Measurements from ENCODE around the gene NHSL1. TPM values are rescaled to one million over a fixed set of nuclear protein-coding genes. Genes with fewer than 3 reads are reported as not detected.

The NHSL1 gene
- total RNA-seq, 2 experiments from 2014 or later, result 2.7 to 10.6 TPM

DNA sequence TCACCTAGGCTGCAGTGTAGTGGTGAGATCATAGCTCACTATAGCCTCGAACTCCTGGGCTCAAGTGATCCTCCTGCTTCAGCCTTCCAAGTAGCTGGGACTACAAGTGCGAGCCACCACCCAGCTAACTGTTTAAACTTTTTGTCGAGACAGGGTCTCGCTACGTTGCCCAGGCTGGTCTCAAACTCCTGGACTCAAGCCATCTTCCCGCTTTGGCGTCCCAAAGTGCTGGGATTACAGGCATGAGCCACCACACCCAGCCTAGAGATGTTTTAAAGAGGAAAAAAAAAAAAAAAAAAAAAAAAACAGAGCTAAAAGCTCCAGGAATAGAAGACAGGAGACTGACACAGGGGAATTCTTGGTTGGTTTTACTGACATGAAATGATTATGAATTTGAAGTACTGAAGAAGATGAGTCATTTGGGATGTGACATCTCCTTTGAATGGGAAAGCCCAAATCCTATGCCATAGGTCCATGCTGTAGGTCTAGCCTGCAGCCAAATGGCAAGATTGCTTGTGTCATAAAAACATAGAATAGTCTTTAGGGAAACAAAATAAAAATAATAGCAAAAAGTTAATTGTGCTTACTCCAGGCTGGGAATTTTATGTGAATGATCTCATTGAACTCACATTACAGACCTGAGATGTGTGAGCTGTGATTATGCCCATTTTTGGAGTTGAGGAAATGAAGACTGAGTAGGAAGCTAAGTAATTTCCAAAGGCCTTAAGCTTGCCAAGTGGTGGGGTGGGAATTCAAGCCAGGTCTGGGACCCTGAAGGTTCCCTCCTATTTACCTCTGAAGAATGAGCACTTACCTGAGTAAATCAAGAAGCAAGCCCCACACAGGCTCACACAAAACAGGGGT, 24.3 kb upstream of the NHSL1 start:
- DNase-seq (ENCODE audit: low spot score), result no peak
- ChIA-PET CTCF (ENCODE audit: unreplicated experiment) (no interaction called here), POLR2A (interaction anchor here (0.6 to 0.7 kb wide), 2 partner anchors 44 to 46 kb away, joined by 3 read pairs; no protein-coding TSS in a partner anchor)
- no peaks in the 10 kb centered on the region for H3K9me3 ChIP-seq (ENCODE audit: low read length)
- H3K9me2 ChIP-seq (ENCODE audit: insufficient read depth, low read length), result no peaks in the 10 kb centered on the region
- no peaks in the 10 kb centered on the region for H3K79me2 ChIP-seq (ENCODE audit: insufficient read depth, low read depth, low read length)
- H3K4me3 ChIP-seq (ENCODE audit: low read depth, low read length, poor library complexity, severe bottlenecking), result no peak overlapping the region
- H3K27ac ChIP-seq (ENCODE audit: low read depth, low read length, poor library complexity, severe bottlenecking), result no peak overlapping the region
- H3K4me1 ChIP-seq (ENCODE audit: insufficient read depth, low read length, poor library complexity, severe bottlenecking), result peaks cover 5% of the 10 kb centered on the region
- TF ChIP-seq EZH2phosphoT487 (IDR thresholded peaks at IDR 0.05; ENCODE audit: borderline replicate concordance, low read depth, low read length), result no peak
- TF ChIP-seq, protein P1, sequence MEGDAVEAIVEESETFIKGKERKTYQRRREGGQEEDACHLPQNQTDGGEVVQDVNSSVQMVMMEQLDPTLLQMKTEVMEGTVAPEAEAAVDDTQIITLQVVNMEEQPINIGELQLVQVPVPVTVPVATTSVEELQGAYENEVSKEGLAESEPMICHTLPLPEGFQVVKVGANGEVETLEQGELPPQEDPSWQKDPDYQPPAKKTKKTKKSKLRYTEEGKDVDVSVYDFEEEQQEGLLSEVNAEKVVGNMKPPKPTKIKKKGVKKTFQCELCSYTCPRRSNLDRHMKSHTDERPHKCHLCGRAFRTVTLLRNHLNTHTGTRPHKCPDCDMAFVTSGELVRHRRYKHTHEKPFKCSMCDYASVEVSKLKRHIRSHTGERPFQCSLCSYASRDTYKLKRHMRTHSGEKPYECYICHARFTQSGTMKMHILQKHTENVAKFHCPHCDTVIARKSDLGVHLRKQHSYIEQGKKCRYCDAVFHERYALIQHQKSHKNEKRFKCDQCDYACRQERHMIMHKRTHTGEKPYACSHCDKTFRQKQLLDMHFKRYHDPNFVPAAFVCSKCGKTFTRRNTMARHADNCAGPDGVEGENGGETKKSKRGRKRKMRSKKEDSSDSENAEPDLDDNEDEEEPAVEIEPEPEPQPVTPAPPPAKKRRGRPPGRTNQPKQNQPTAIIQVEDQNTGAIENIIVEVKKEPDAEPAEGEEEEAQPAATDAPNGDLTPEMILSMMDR (conservative IDR thresholded peaks at IDR 0.05; ENCODE audit: low read length), result no peak
- no peaks in the 10 kb centered on the region for H3K36me3 ChIP-seq (ENCODE audit: insufficient read depth, low read length)
- H3K4me2 ChIP-seq (ENCODE audit: low read length), result no peak overlapping the region
- H2AFZ ChIP-seq (ENCODE audit: low read length), result no peak overlapping the region
- intact Hi-C loops (cut with micrococcal nuclease; ENCODE audit: unreplicated experiment), result no loop called here
- no peaks in the 10 kb centered on the region for H4K20me1 ChIP-seq (ENCODE audit: insufficient read depth, low read length)
- no TSS peak for BruUV-seq (replicated peaks)

DNA sequence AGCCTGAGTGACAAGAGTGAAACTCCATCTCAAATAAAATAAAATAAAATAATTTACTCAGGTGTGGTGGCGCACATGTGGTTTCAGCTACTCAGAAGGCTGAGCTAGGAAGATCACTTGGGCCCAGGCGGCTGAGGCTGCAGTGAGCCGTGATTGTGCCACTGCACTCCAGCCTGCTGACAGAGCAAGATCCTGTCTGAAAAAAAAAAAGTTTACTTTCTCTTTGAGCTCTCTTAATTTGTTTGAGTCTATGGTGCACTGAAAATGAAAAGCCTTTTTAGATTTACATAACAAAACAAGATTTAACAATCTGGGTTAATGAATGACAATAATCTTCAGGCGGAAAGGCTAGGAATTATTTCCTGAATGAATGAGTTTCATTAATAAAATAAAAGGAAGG, 23.3 kb upstream of the NHSL1 start:
- H3K9me3 ChIP-seq (ENCODE audit: low read length), result 0 out of 2 replicates have a peak, but pooled peaks cover 4% of the 10 kb centered on the region
- no peak overlapping the region for H2AFZ ChIP-seq (ENCODE audit: low read length)
- intact Hi-C loops (cut with micrococcal nuclease; ENCODE audit: unreplicated experiment), result no loop called here
- H3K9me2 ChIP-seq (ENCODE audit: insufficient read depth, low read length), result no peaks in the 10 kb centered on the region
- no peaks in the 10 kb centered on the region for H3K79me2 ChIP-seq (ENCODE audit: insufficient read depth, low read depth, low read length)
- H4K20me1 ChIP-seq (ENCODE audit: insufficient read depth, low read length), result no peaks in the 10 kb centered on the region
- DNase-seq (ENCODE audit: low spot score), result no peak
- no TSS peak for BruUV-seq (replicated peaks)
- no peaks in the 10 kb centered on the region for H3K36me3 ChIP-seq (ENCODE audit: insufficient read depth, low read length)
- H3K4me2 ChIP-seq (ENCODE audit: low read length), result no peak overlapping the region
- no peak overlapping the region for H3K4me3 ChIP-seq (ENCODE audit: low read depth, low read length, poor library complexity, severe bottlenecking)
- peaks cover 5% of the 10 kb centered on the region for H3K4me1 ChIP-seq (ENCODE audit: insufficient read depth, low read length, poor library complexity, severe bottlenecking)
- TF ChIP-seq EZH2phosphoT487 (IDR thresholded peaks at IDR 0.05; ENCODE audit: borderline replicate concordance, low read depth, low read length), result no peak
- TF ChIP-seq, protein P1 (conservative IDR thresholded peaks at IDR 0.05; ENCODE audit: low read length), result no peak
- H3K27ac ChIP-seq (ENCODE audit: low read depth, low read length, poor library complexity, severe bottlenecking), result no peak overlapping the region
- POLR2A ChIA-PET, result no interaction called here
- CTCF ChIA-PET (ENCODE audit: unreplicated experiment), result no interaction called here

DNA sequence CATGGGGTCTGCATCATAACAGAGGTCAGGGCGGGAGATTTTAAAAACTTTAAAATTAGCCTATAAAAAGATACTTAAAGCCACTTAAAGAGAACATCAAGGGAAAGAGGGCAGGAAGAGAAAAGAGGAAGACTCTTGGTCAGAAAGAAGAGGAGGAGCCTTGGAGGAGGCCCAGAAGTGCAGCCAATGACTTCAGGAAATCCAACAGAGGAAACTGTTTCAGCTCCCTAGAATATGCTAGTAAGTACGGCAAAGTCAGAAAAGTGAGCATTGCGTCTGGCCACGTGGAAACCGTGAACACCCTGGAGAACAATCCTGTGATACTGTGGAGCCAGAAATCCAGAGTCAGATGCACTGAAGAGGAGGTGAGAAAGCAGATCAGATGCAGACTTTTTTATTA, 22.5 kb upstream of the NHSL1 start:
- no peaks in the 10 kb centered on the region for H3K79me2 ChIP-seq (ENCODE audit: insufficient read depth, low read depth, low read length)
- no peaks in the 10 kb centered on the region for H4K20me1 ChIP-seq (ENCODE audit: insufficient read depth, low read length)
- H3K4me2 ChIP-seq (ENCODE audit: low read length), result no peak overlapping the region
- no peaks in the 10 kb centered on the region for H3K9me2 ChIP-seq (ENCODE audit: insufficient read depth, low read length)
- no TSS peak for BruUV-seq (replicated peaks)
- POLR2A ChIA-PET, result no interaction called here
- intact Hi-C loops (cut with micrococcal nuclease; ENCODE audit: unreplicated experiment), result no loop called here
- DNase-seq (ENCODE audit: low spot score), result no peak
- H3K4me3 ChIP-seq (ENCODE audit: low read depth, low read length, poor library complexity, severe bottlenecking), result no peak overlapping the region
- no peak overlapping the region for H2AFZ ChIP-seq (ENCODE audit: low read length)
- no peak for TF ChIP-seq EZH2phosphoT487 (IDR thresholded peaks at IDR 0.05; ENCODE audit: borderline replicate concordance, low read depth, low read length)
- TF ChIP-seq, protein P1 (conservative IDR thresholded peaks at IDR 0.05; ENCODE audit: low read length), result no peak
- 0 out of 2 replicates have a peak, but pooled peaks cover 5% of the 10 kb centered on the region for H3K9me3 ChIP-seq (ENCODE audit: low read length)
- no peaks in the 10 kb centered on the region for H3K36me3 ChIP-seq (ENCODE audit: insufficient read depth, low read length)
- peaks cover 5% of the 10 kb centered on the region for H3K4me1 ChIP-seq (ENCODE audit: insufficient read depth, low read length, poor library complexity, severe bottlenecking)
- H3K27ac ChIP-seq (ENCODE audit: low read depth, low read length, poor library complexity, severe bottlenecking), result no peak overlapping the region
- CTCF ChIA-PET (ENCODE audit: unreplicated experiment), result interaction anchor here (1.5 kb wide), 1 partner anchor 407 kb away, joined by 10 read pairs; no protein-coding TSS in a partner anchor
